Upper lobe of left lung (tissue), 6 donors: ENCODE data around the gene SLCO4A1. TPM values are rescaled to one million over a fixed set of nuclear protein-coding genes. Genes with fewer than 3 reads are reported as not detected.

Source experiments
- ATAC-seq, 2 donors: fragments of 200-7000 bp; cut with Tn5 transposase; one replicate each; pipeline ENCODE4 v1.9.1; 2022; ENCODE audit warnings: mild to moderate bottlenecking in 2 of 2, moderate library complexity in 2 of 2; ENCODE audit not compliant: low FRiP score in 2 of 2
- DNase-seq, 2 donors: peaks; one replicate each; pipeline ENCODE4 v3.0.0-alpha.2; 2019 to 2020
- H3K27ac ChIP-seq, 4 donors: fragments of 200-600 bp; sonication (generic); one replicate each; pipeline ENCODE4 v1.5.1; 2016 to 2019
- H3K27me3 ChIP-seq, 4 donors: fragments of 200-600 bp; sonication (generic); one replicate each; pipeline ENCODE4 v1.5.1; 2017 to 2019
- H3K36me3 ChIP-seq, 4 donors: fragments of 200-600 bp; sonication (generic); one replicate each; pipeline ENCODE4 v1.5.1; 2016 to 2019
- H3K4me1 ChIP-seq, 4 donors: fragments of 200-600 bp; sonication (generic); one replicate each; pipeline ENCODE4 v1.5.1; 2018 to 2019
- H3K4me3 ChIP-seq, 4 donors: fragments of 200-600 bp; sonication (generic); one replicate each; pipeline ENCODE4 v1.5.1; 2017 to 2019; ENCODE audit warnings: mild to moderate bottlenecking in 2 of 4, moderate library complexity in 1 of 4
- H3K9me3 ChIP-seq, 4 donors: fragments of 200-600 bp; sonication (generic); one replicate each; pipeline ENCODE4 v1.5.1; 2018 to 2019
- CTCF ChIP-seq, 6 experiments: fragments of 450-650 bp in 4 of 6; fragments of 200-600 bp in 2 of 6; sonication (generic) in 2 of 6; IDR thresholded peaks; one replicate each; pipeline ENCODE4 v1.5.1; 2016 to 2019; ENCODE audit warnings: antibody characterized with exemption in 6 of 6
- EP300 ChIP-seq, 4 donors: sonication (generic); formaldehyde crosslinking; IDR thresholded peaks; one replicate each; pipeline ENCODE4 v1.5.1; 2017; ENCODE audit warnings: antibody characterized with exemption in 4 of 4, control low read depth in 2 of 4
- POLR2A ChIP-seq, 4 donors: fragments of 450-650 bp; IDR thresholded peaks; one replicate each; pipeline ENCODE4 v1.5.1; 2016 to 2017; ENCODE audit warnings: antibody characterized with exemption in 4 of 4, mild to moderate bottlenecking in 2 of 4
- POLR2AphosphoS5 ChIP-seq, 2 donors: sonication (generic); formaldehyde crosslinking; IDR thresholded peaks; one replicate each; pipeline ENCODE4 v1.5.1; 2017; ENCODE audit warnings: antibody characterized with exemption in 2 of 2
- WGBS, 2 donors: methylation state at CpG; one replicate each; pipeline ENCODE4 v1.1.5; 2017 to 2018; 5-methylcytosine and 5-hydroxymethylcytosine counted together
- total RNA-seq, 6 donors: library from RNA; depleted of rRNA in 4 of 6; stranded (reverse); fragments of >200 nt in 4 of 6; gene quantifications; one replicate each; pipeline versions ENCODE4 v1.1.0 to v1.2.1, GENCODE V29; 2016 to 2021
- donor health status: DM: no; HTN: no; CAD: no; lungs with moderate emphysema.
- donor health status: DM: no; HTN: yes; CAD: no; lungs with severe emphysema.

SLCO4A1 gene
- total RNA-seq, 6 donors from 2014 or later = 39.9 to 86.7 (median 49.1) TPM

- H3K27ac ChIP-seq = no peak overlapping the region
- peak in 1 of 2 donors; percentile 57 for DNase-seq
- H3K9me3 ChIP-seq = no peaks in the 10 kb centered on the region
- peaks cover 6 to 18% (median 12%) of the 10 kb centered on the region in 4 donors for H3K4me1 ChIP-seq
- TF ChIP-seq CTCF (IDR thresholded peaks at IDR 0.05) = no peak
- no peaks in the 10 kb centered on the region for H3K36me3 ChIP-seq
- no peak for ATAC-seq
- no peak overlapping the region for H3K4me3 ChIP-seq
- peaks cover 0 to 10% (median 2%) of the 10 kb centered on the region in 4 donors for H3K27me3 ChIP-seq
- WGBS, 2 donors = 42 to 44% methylated on average over 8 to 16 of the region's 16 CpGs
These were observed 5.9 kb upstream of the SLCO4A1 start for GRCh38 chr20:62636446-62636845.

- no peak for ATAC-seq
- no peak overlapping the region for H3K4me3 ChIP-seq
- peaks cover 0 to 10% (median 2%) of the 10 kb centered on the region in 4 donors for H3K27me3 ChIP-seq
- TF ChIP-seq EP300 (IDR thresholded peaks at IDR 0.05) = no peak
- TF ChIP-seq POLR2AphosphoS5 (IDR thresholded peaks at IDR 0.05) = no peak
- no peak for TF ChIP-seq POLR2A (IDR thresholded peaks at IDR 0.05)
- no peak for TF ChIP-seq CTCF (IDR thresholded peaks at IDR 0.05)
- no peak overlapping the region for H3K27ac ChIP-seq
- DNase-seq = no peak
- H3K9me3 ChIP-seq = no peaks in the 10 kb centered on the region
- 79 to 100% methylated on average over 1 to 5 of the region's 5 CpGs for WGBS, 2 donors
- H3K4me1 ChIP-seq = peaks cover 7 to 20% (median 17%) of the 10 kb centered on the region in 4 donors
- H3K36me3 ChIP-seq = no peaks in the 10 kb centered on the region
These were observed 5.2 kb upstream of the SLCO4A1 start for GRCh38 chr20:62637110-62637509.

GRCh38 chr20:62637521-62638054, 4.7 kb upstream of the SLCO4A1 start:
- peaks cover 9 to 25% (median 19%) of the 10 kb centered on the region in 4 donors for H3K4me1 ChIP-seq
- no peak overlapping the region for H3K4me3 ChIP-seq
- no peak for ATAC-seq
- H3K9me3 ChIP-seq = no peaks in the 10 kb centered on the region
- peak in 1 of 2 donors; percentile 32 for DNase-seq
- H3K27me3 ChIP-seq = peaks cover 0 to 14% (median 4%) of the 10 kb centered on the region in 4 donors
- 73 to 82% methylated on average over 7 to 11 of the region's 11 CpGs for WGBS, 2 donors
- no peak overlapping the region for H3K27ac ChIP-seq
- H3K36me3 ChIP-seq = no peaks in the 10 kb centered on the region
- no peak for TF ChIP-seq EP300 (IDR thresholded peaks at IDR 0.05)
- no peak for TF ChIP-seq POLR2AphosphoS5 (IDR thresholded peaks at IDR 0.05)
- TF ChIP-seq POLR2A (IDR thresholded peaks at IDR 0.05) = no peak
- no peak for TF ChIP-seq CTCF (IDR thresholded peaks at IDR 0.05)

GRCh38 chr20:62638055-62638570, 4.2 kb upstream of the SLCO4A1 start:
- H3K36me3 ChIP-seq = no peaks in the 10 kb centered on the region
- peaks cover 0 to 15% (median 5%) of the 10 kb centered on the region in 4 donors for H3K27me3 ChIP-seq
- DNase-seq (no peak), ATAC-seq (no peak)
- H3K27ac ChIP-seq = no peak overlapping the region
- TF ChIP-seq CTCF (IDR thresholded peaks at IDR 0.05) = no peak
- no peak for TF ChIP-seq EP300 (IDR thresholded peaks at IDR 0.05)
- no peak for TF ChIP-seq POLR2AphosphoS5 (IDR thresholded peaks at IDR 0.05)
- no peak for TF ChIP-seq POLR2A (IDR thresholded peaks at IDR 0.05)
- no peaks in the 10 kb centered on the region for H3K9me3 ChIP-seq
- H3K4me3 ChIP-seq = no peak overlapping the region
- peaks cover 14 to 30% (median 20%) of the 10 kb centered on the region in 4 donors for H3K4me1 ChIP-seq
- 76 to 80% methylated on average over 12 of the region's 12 CpGs for WGBS, 2 donors
